ENCODE measurements around the gene VAMP1. TPM values are rescaled to one million over a fixed set of nuclear protein-coding genes. Genes with fewer than 3 reads are reported as not detected.
A peak's percentile ranks its signal among the peaks of the same experiment; 100 is the strongest.

VAMP1 gene
- total and polyA plus RNA-seq, 2 of the 13 experiments (the other 11 are each of a cell fraction or from before 2014, with no cell fraction given) = 2.5 to 7.4 TPM

DNA sequence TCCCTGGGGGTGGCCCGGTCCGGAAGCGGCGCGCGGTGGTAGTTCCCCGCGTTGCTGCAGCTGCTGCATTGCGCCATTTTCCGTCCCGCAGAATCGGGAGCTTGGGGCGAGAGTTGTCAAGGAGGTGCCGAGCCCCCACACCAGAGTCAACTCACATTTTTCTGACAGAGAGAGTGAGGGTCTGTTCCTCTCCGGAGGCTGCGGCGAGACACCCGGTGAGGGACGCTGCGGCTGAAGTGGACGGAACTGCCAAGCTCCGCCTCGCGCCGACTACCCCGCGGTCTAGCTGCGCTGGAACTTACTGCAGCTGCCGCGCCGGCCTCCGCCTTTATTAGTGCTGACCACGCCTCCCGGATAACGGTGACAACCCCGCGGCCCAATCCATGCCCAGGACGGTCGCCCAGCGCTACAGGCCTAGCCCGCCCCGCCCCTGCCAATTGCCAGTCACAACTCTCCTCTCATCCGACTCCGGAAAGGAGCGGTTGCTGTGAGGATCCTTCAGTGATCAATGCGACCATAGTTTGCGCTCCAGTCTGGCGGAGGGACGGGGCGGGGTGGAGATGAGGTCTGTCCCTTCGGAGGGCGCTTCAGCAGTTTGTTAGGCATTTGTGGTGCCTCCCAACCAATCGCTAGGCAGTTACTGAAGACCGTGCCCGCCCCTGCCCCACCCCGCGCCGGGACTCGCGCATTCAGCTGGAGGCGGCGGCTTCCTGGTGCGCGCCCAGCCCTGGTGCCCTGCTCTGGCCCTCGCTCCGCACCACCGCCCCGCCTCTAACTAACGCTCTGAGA, at the start of gene VAMP1 (continued):
- TF ChIP-seq CENPX (CRISPR knock-in tag; IDR thresholded peaks at IDR 0.05) (no peak), ZNF350 (CRISPR knock-in tag; IDR thresholded peaks at IDR 0.05; ENCODE audit: borderline replicate concordance, low read depth) (peak; percentile 78; the same call in 1 of the 2 replicates), ELF1 (CRISPR knock-in tag; IDR thresholded peaks at IDR 0.05) (peak; percentile 76), KMT2B (CRISPR knock-in tag; IDR thresholded peaks at IDR 0.05) (peak; percentile 76), CEBPG (CRISPR knock-in tag; IDR thresholded peaks at IDR 0.05) (peak; percentile 73), ZBTB42 (CRISPR knock-in tag; IDR thresholded peaks at IDR 0.05) (no peak), ARNT (IDR thresholded peaks at IDR 0.05) (no peak), ZNF205 (CRISPR knock-in tag; IDR thresholded peaks at IDR 0.05) (peak; percentile 98), ZSCAN22 (CRISPR knock-in tag; IDR thresholded peaks at IDR 0.05) (no peak), CHD4 (IDR thresholded peaks at IDR 0.05; ENCODE audit: borderline replicate concordance, low read length) (no peak), NAIF1 (CRISPR knock-in tag; IDR thresholded peaks at IDR 0.05; ENCODE audit: borderline replicate concordance) (peak; percentile 72; the same call in 1 of the 2 replicates), ATF7 (IDR thresholded peaks at IDR 0.05) (no peak), ATF7 (CRISPR knock-in tag; IDR thresholded peaks at IDR 0.05) (no peak), SCMH1 (CRISPR knock-in tag; IDR thresholded peaks at IDR 0.05; ENCODE audit: borderline replicate concordance) (no peak), MAX (IDR thresholded peaks at IDR 0.05) (peak; percentile 70; the same call in 1 of the 2 replicates), TBL1XR1 (IDR thresholded peaks at IDR 0.05; ENCODE audit: borderline replicate concordance, low read length, partially characterized antibody) (no peak), ZNF180 (CRISPR knock-in tag; IDR thresholded peaks at IDR 0.05; ENCODE audit: borderline replicate concordance, low read depth) (no peak), ZNF142 (CRISPR knock-in tag; IDR thresholded peaks at IDR 0.05) (peak; percentile 40; the same call in 1 of the 2 replicates)
- TF ChIP-seq, protein P1, sequence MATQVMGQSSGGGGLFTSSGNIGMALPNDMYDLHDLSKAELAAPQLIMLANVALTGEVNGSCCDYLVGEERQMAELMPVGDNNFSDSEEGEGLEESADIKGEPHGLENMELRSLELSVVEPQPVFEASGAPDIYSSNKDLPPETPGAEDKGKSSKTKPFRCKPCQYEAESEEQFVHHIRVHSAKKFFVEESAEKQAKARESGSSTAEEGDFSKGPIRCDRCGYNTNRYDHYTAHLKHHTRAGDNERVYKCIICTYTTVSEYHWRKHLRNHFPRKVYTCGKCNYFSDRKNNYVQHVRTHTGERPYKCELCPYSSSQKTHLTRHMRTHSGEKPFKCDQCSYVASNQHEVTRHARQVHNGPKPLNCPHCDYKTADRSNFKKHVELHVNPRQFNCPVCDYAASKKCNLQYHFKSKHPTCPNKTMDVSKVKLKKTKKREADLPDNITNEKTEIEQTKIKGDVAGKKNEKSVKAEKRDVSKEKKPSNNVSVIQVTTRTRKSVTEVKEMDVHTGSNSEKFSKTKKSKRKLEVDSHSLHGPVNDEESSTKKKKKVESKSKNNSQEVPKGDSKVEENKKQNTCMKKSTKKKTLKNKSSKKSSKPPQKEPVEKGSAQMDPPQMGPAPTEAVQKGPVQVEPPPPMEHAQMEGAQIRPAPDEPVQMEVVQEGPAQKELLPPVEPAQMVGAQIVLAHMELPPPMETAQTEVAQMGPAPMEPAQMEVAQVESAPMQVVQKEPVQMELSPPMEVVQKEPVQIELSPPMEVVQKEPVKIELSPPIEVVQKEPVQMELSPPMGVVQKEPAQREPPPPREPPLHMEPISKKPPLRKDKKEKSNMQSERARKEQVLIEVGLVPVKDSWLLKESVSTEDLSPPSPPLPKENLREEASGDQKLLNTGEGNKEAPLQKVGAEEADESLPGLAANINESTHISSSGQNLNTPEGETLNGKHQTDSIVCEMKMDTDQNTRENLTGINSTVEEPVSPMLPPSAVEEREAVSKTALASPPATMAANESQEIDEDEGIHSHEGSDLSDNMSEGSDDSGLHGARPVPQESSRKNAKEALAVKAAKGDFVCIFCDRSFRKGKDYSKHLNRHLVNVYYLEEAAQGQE (IDR thresholded peaks at IDR 0.05; ENCODE audit: borderline replicate concordance in 1 of 2, low read depth in 1 of 2, low read length in 2 of 2) = peak in 1 of 2 experiments; percentile 57; a peak in 1 of 4 replicates
